LNCaP clone FGC (cell line): ENCODE measurements around the gene CPEB4.

Experiments used
- DNase-seq: peaks from one replicate; pipeline ENCODE4 v3.0.0-alpha.2; 2011; ENCODE audit warnings: low read depth
- H3K4me3 ChIP-seq: 2 replicates; pipeline ENCODE4 v1.5.1; 2011; ENCODE audit warnings: mild to moderate bottlenecking, low read depth, low read length, control low read depth
- TF ChIP-seq, protein P1 (sequence below): IDR thresholded peaks from 2 replicates; pipeline ENCODE4 v1.5.1; 2012; ENCODE audit warnings: mild to moderate bottlenecking; ENCODE audit not compliant: control insufficient read depth, insufficient read depth; ENCODE audit errors: extremely low read depth

Gene CPEB4

DNA sequence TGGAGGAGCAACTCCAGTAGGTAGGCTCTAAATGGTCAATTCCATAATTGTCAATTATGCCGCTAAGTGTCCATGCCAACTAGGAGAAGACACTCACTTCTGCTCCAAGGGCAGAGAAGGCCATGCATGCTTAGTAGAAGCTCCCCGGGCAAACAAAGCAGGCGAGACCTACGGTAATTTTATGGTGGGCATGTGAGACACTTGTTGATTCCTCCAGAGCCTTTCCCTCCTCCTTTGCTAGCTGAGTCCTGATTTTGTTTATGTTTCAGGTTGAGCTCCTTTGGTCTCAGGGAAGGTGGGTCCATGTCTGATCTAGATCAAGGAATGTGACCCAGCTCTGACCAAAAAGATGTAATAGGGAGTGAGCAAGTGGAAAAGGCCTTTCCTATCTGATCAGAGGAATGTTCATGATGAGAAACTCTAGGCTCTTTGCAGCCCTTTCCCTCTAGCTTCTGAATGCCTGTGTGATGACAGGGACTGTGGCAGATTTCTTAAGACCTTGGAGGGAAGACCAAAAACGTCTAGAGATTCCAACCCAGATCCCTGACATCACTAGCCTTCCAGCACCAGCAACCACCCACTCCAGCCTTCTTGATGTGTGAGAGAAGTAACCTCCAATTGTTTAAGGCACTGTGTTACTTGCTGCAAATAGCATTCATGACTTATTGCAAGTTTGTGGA is 7.7 kb upstream of the CPEB4 start:
- TF ChIP-seq, protein P1, sequence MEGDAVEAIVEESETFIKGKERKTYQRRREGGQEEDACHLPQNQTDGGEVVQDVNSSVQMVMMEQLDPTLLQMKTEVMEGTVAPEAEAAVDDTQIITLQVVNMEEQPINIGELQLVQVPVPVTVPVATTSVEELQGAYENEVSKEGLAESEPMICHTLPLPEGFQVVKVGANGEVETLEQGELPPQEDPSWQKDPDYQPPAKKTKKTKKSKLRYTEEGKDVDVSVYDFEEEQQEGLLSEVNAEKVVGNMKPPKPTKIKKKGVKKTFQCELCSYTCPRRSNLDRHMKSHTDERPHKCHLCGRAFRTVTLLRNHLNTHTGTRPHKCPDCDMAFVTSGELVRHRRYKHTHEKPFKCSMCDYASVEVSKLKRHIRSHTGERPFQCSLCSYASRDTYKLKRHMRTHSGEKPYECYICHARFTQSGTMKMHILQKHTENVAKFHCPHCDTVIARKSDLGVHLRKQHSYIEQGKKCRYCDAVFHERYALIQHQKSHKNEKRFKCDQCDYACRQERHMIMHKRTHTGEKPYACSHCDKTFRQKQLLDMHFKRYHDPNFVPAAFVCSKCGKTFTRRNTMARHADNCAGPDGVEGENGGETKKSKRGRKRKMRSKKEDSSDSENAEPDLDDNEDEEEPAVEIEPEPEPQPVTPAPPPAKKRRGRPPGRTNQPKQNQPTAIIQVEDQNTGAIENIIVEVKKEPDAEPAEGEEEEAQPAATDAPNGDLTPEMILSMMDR, result no peak
- DNase-seq, result no peak
- no peak overlapping the region for H3K4me3 ChIP-seq

DNA sequence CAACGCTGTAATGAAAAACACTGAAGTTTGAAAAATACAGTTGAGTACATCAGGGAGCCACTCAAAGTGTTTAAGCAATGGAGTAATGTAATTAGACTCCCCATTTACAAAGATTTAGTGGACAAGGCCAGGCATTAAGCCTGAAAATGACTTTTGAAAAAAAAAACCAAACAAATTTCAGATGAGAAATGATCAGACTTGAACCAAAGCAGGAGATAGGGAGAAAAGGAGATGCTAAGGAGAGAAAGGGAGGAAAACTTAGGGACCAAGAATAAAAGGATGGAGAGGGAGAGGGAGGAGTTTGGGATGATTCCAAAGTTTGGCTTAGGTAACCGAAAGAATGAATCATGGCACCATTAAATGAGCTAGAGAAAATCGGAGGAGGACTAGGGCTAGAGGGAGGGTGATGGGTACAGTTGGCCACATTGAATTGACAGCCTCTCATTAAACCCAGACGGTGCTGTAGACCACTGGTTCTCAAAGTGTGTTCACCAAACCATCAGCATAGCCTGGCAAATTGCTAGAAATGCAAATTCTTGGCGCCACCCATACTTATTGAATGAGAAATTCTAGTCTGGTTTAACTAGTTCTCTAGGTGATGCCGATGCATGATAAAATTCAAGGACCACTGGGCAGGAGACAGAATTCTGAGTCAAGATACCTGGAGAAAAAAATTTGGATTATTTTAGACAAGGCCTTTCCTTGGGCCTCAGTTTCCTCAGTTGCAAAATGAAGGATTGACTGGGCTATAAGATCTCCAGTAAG is 6.2 kb upstream of the CPEB4 start:
- no peak overlapping the region for H3K4me3 ChIP-seq
- DNase-seq, result no peak
- TF ChIP-seq, protein P1, result no peak

DNA sequence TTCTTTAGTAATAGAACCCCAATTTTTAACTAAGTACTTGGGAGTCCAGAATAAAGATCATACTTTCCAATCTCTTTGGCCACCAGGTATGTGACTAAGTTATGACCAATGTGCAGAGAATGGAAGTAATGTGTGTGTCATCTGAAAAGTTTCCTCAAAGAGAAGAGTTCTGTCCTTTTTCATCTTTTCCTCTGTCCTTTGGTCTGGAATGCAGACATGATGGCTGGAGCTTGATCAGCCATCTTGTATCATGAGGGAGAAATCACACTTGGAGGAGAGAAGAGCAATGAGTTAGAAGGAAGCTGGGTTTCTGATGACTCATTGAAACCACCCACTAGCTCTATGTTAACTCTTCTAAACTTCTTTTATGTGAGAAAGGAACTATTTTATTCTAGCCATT is 5.5 kb upstream of the CPEB4 start:
- no peak overlapping the region for H3K4me3 ChIP-seq
- no peak for DNase-seq
- TF ChIP-seq, protein P1, result no peak

DNA sequence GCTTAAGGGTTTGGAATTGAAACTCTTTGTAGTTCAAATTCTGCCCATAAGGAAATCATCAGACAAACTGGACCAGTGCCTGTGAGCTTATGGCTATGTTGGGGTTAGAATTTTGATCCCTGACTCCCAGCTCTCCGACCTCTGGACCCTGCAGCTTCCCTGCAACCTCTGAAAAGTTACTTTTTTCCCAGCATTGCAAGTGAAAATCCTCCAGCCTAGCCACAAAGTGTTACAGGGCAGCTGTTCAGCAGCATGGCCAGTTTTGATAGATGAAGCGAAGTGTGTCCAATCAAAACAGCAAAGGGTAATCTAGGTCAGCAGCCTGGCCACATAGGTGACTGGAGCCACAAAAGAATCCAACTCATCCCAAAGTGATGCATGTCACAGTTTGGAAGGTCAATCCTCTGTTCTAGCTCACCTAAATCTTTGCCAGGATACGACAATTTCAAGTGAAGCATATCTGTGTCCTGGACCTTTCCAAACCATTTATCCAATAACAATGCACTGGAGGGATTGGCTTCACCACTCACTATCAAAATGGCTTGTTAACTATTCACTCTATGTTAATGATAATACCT is 4.7 kb upstream of the CPEB4 start:
- no peak for DNase-seq
- TF ChIP-seq, protein P1, result no peak

DNA sequence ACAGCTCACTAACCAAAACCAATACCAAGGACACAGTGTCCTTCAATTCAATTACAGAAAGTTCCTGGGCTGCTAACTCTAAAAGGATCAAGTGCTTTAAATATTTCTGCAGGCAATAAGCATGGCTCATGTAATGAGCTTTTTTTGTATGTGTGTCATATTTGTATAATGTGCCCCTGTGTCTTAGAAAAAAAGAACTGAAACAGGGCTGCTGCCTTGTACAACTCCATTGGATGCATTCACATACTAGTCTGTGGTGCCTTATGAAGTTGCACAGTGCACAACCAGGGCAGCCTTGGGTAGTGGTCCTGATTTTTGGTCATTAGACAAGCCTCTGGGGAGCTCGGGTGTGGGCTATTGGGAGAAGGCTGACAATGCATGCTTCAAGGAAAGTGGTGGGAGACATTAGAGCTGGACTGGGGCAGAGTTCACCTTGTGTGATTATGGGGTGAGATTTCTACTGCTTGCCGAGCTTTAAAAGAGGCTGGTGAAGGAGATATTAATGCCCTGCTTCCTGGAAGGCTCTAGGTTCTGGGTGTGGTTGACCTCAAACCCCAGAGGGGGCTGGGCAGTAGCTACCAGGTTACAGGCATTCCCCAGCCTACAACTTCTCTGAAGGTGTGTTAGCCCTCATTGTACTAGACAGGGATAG is 3.6 kb upstream of the CPEB4 start:
- TF ChIP-seq, protein P1, result no peak
- H3K4me3 ChIP-seq, result no peak overlapping the region
- DNase-seq, result no peak

More for the DNA sequence above, 4.7 kb upstream of the CPEB4 start:
- H3K4me3 ChIP-seq, result no peak overlapping the region

DNA sequence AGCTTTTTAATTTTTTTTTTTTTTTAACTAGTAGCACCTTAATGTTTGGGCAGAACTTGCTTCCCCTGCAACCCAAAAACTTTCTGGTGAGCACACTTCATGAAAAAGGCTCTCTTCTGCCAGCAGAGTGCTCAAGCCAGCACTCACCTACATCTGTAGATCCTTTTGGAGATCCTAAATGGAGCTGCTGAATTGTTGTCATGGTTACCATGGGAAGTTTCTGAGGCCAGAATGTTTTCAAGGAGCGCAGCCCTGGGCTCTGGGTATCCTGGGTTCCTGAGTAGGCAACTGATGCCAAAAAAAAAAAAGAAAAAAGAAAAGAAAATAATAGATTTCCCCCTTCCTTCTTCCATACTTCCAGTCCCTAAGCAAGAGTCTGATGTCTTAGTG is 3.1 kb upstream of the CPEB4 start:
- no peak overlapping the region for H3K4me3 ChIP-seq
- TF ChIP-seq, protein P1, result no peak
- DNase-seq, result no peak
